BE2C (cell line): Measurements from ENCODE around the gene ABLIM1.

Experiments
- DNase-seq: peaks from one replicate; pipeline ENCODE4 v3.0.0-alpha.2; 2020
- H3K27me3 ChIP-seq: fragments of 250-450 bp; sonication (Bioruptor Pico); 2 replicates; pipeline ENCODE4 v1.5.1; 2020; ENCODE audit warnings: mild to moderate bottlenecking
- H3K36me3 ChIP-seq: fragments of 250-450 bp; sonication (Bioruptor Pico); 2 replicates; pipeline ENCODE4 v1.5.1; 2020; ENCODE audit warnings: mild to moderate bottlenecking
- H3K4me1 ChIP-seq: fragments of 250-450 bp; sonication (Bioruptor Pico); 2 replicates; pipeline ENCODE4 v1.5.1; 2020
- H3K4me3 ChIP-seq: 2 replicates; pipeline ENCODE4 v1.5.1; 2011; ENCODE audit warnings: low read depth, low read length
- H3K9me3 ChIP-seq: fragments of 250-450 bp; sonication (Bioruptor Pico); 2 replicates; pipeline ENCODE4 v1.5.1; 2020
- TF ChIP-seq, protein P1 (sequence below): IDR thresholded peaks from 2 replicates; pipeline ENCODE4 v1.5.1; 2012; ENCODE audit warnings: mild to moderate bottlenecking, low read depth, low read length

Gene ABLIM1

DNA sequence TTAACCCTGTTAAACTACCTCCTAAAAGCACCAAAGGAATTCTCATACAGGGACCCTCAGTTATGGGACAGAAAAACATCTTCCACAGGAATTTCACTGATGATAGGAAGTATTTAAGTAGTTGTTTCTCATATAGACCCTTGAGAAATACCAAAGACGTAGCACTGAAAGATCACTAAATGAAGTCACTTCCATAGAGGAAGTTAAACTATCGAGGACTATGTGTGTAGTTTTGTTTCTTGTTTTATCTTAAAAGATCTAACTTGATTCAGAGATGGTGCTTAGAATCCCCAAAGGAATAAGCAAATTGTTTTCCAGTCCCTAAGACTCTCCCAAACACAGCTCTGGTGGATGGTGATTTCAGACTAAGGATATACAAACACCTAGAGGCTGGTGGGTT, 159.0 kb downstream of the ABLIM1 start:
- TF ChIP-seq, protein P1, sequence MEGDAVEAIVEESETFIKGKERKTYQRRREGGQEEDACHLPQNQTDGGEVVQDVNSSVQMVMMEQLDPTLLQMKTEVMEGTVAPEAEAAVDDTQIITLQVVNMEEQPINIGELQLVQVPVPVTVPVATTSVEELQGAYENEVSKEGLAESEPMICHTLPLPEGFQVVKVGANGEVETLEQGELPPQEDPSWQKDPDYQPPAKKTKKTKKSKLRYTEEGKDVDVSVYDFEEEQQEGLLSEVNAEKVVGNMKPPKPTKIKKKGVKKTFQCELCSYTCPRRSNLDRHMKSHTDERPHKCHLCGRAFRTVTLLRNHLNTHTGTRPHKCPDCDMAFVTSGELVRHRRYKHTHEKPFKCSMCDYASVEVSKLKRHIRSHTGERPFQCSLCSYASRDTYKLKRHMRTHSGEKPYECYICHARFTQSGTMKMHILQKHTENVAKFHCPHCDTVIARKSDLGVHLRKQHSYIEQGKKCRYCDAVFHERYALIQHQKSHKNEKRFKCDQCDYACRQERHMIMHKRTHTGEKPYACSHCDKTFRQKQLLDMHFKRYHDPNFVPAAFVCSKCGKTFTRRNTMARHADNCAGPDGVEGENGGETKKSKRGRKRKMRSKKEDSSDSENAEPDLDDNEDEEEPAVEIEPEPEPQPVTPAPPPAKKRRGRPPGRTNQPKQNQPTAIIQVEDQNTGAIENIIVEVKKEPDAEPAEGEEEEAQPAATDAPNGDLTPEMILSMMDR, result no peak
- Histone ChIP-seq H3K27me3 (no peaks in the 10 kb centered on the region), H3K4me3 (no peak overlapping the region), H3K4me1 (peaks cover 6% of the 10 kb centered on the region; the same call in 1 of the 2 replicates), H3K9me3 (no peaks in the 10 kb centered on the region), H3K36me3 (peaks cover 11% of the 10 kb centered on the region)
- DNase-seq, result no peak

DNA sequence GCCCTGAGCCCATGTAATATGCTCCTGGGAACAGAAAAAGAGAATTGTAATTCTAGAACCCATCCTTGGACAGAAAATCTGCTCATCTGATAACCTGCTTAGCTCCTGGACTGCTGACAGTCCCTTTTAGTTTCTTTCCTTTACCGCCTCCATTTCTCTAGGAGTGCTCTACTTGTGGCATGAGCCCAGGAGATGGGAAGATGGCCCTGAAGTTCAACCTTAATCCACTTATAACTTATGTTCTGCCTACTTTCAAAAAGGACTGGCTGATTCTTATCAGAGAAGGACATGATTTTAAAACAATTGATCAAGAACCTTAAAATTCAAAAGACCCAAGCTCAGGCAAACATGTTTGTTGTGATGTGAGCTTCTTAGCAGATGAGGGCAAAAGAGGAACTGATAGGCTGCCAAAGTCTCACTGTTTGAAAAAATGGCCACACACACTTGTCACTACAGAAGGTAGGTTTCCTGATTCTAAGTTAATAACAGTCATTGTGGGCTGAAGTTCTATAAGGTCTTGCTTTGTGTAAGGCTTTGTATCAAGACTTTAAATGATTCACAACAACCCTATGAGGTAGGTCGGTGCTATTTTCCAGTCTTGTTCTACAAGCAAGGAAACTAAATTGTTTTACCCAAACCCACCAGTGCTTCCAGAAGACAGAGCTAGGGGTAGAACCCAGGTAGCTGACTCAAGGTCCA, 159.5 kb downstream of the ABLIM1 start:
- Histone ChIP-seq H3K27me3 (no peaks in the 10 kb centered on the region), H3K9me3 (no peaks in the 10 kb centered on the region), H3K36me3 (peaks cover 7% of the 10 kb centered on the region), H3K4me3 (no peak overlapping the region), H3K4me1 (peaks cover 6% of the 10 kb centered on the region; the same call in 1 of the 2 replicates)
- DNase-seq, result no peak
- TF ChIP-seq, protein P1, result no peak

DNA sequence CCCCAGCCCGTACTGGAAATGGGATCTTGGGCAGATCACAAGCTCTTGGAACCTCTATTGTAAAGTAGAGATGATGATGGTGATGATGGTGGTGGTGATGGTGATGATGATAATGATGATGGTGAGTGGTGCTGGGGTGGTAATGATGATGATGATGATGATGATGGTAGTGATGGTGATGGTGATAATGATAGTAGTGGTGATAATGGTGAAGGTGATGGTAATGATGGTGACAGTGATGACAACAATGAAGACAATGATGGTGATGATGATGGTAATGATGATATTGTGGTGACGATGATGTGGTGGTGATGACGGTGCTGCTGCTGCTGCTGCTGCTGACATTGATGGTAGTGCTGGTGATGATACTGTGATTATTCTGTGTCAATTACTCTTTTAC, 162.8 kb downstream of the ABLIM1 start:
- TF ChIP-seq, protein P1, result no peak
- Histone ChIP-seq H3K4me1 (peaks cover 16% of the 10 kb centered on the region), H3K9me3 (no peaks in the 10 kb centered on the region), H3K36me3 (peaks cover 5% of the 10 kb centered on the region), H3K27me3 (no peaks in the 10 kb centered on the region), H3K4me3 (no peak overlapping the region)
- DNase-seq, result no peak

DNA sequence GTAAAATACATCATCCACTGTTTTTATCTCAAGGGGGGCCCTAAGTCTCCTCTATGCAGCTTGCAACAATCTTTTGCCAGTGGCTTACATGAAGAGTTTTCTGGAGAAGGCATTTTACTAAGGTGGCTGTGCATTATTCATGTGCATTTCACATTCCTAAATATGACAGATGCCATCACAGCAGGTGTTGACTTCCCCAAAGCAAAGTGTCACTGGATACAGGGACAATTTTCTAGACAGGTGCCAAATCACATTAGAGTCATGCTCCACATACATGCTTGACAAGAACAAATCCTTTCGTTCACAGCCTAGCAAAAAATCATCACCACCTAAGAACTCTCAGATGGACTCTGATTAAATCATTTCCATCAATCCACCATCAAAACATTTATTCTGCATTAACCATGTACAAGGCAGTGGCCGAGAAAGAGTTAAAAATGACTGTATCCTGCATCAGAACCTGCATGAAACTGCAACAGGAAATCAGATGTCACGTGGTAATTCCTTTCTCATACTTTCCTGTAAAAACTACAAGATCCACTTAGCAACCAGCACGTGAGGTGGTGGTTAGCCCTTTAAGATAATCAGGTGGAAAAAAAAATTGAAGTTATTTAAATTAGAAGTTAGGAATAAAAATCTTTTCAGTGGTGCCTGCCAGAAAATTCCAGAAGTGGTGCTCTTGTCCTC, 165.6 kb downstream of the ABLIM1 start:
- DNase-seq, result no peak
- Histone ChIP-seq H3K4me3 (no peak overlapping the region), H3K4me1 (peaks cover 16% of the 10 kb centered on the region), H3K36me3 (peaks cover 5% of the 10 kb centered on the region), H3K27me3 (no peaks in the 10 kb centered on the region), H3K9me3 (no peaks in the 10 kb centered on the region)
- TF ChIP-seq, protein P1, result no peak

DNA sequence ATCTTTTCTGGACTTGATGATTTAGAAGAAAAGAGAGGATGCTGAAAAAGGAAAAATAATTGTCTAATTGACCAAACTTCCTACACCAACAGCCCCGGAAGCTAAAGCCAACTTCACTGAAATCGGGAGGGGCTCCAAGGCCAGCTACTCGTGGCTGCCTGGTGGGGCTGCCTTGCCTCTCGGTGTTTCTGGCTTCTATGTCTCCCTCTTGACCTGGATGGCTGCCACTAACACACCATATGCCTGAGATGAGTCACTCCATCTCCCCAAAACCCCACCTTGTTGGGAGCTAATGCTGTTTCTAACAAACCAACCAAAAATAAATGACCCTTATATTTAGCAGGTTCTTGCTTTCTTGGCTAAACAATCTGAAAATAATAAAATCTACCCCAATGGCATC, 166.1 kb downstream of the ABLIM1 start:
- Histone ChIP-seq H3K27me3 (no peaks in the 10 kb centered on the region), H3K4me3 (no peak overlapping the region), H3K9me3 (no peaks in the 10 kb centered on the region), H3K4me1 (peaks cover 22% of the 10 kb centered on the region), H3K36me3 (peaks cover 5% of the 10 kb centered on the region)
- TF ChIP-seq, protein P1, result no peak
- DNase-seq, result peak; percentile 23

DNA sequence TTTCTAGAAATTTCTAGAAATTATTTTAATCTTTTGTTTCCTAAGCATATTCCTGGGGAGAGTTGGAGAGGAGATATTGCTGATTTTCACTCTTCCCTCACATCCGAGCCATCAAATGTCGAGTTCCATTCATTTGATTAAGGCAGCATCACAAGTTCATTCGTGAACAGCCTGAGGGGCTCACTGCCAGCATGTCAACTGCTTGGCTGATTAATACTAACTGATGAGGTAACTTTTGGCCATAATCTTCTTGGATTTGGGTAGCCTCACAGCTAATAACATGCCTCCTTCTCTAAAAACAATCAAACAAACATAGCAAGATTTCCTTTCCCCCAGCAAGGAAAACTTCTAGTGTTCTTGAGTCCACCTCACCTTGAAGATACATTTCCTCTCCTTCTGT, 166.7 kb downstream of the ABLIM1 start:
- H3K4me1 ChIP-seq, result peaks cover 27% of the 10 kb centered on the region
- H3K4me3 ChIP-seq, result no peak overlapping the region
- DNase-seq, result no peak

More for the DNA sequence above, 166.7 kb downstream of the ABLIM1 start:
- TF ChIP-seq, protein P1, result no peak
- no peaks in the 10 kb centered on the region for H3K27me3 ChIP-seq
- no peaks in the 10 kb centered on the region for H3K9me3 ChIP-seq
- peaks cover 5% of the 10 kb centered on the region for H3K36me3 ChIP-seq
